Fibroblast of lung (primary cell): ENCODE data around the gene PDE11A. TPM values are rescaled to one million over a fixed set of nuclear protein-coding genes. Genes with fewer than 3 reads are reported as not detected.

Experiments used
- DNase-seq, 2 donors: peaks; one replicate each; pipeline versions ENCODE4 v3.0.0 to v3.0.0-alpha.2; 2010; ENCODE audit warnings: low read depth in 2 of 2
- H2AFZ ChIP-seq: 2 replicates; pipeline ENCODE4 v1.5.1; 2012; ENCODE audit warnings: low read length, control low read depth, inconsistent platforms
- H3K27ac ChIP-seq: 2 replicates; pipeline ENCODE4 v1.5.1; 2011; ENCODE audit warnings: low read length, control low read depth; ENCODE audit not compliant: insufficient read depth
- H3K27me3 ChIP-seq: 2 replicates; pipeline ENCODE4 v1.5.1; 2011; ENCODE audit warnings: mild to moderate bottlenecking, low read length; ENCODE audit not compliant: control insufficient read depth, insufficient read depth
- H3K36me3 ChIP-seq: 2 replicates; pipeline ENCODE4 v1.5.1; 2011; ENCODE audit warnings: low read length; ENCODE audit not compliant: control insufficient read depth, insufficient read depth
- H3K4me1 ChIP-seq: 2 replicates; pipeline ENCODE4 v1.5.1; 2011; ENCODE audit warnings: low read length; ENCODE audit not compliant: control insufficient read depth, insufficient read depth; ENCODE audit errors: extremely low read depth
- H3K4me2 ChIP-seq: 2 replicates; pipeline ENCODE4 v1.5.1; 2011; ENCODE audit warnings: low read length, control low read depth; ENCODE audit not compliant: insufficient read depth; ENCODE audit errors: extremely low read depth
- H3K4me3 ChIP-seq, 4 experiments: fragments of 200-600 bp in 1 of 4; sonication (generic) in 1 of 4; replicated peaks in 1 of 4; 2 replicates each; pipeline ENCODE4 v1.5.1; 2011 to 2016; ENCODE audit warnings: low read length in 4 of 4, low read depth in 3 of 4, mild to moderate bottlenecking in 3 of 4, control low read depth in 2 of 4, inconsistent platforms in 1 of 4, mixed read lengths in 1 of 4; ENCODE audit not compliant: insufficient read depth in 1 of 4; ENCODE audit errors: control extremely low read depth in 1 of 4
- H3K79me2 ChIP-seq: 2 replicates; pipeline ENCODE4 v1.5.1; 2012; ENCODE audit warnings: mild to moderate bottlenecking, low read length, inconsistent platforms; ENCODE audit not compliant: control insufficient read depth, insufficient read depth
- H3K9ac ChIP-seq: 2 replicates; pipeline ENCODE4 v1.5.1; 2011; ENCODE audit warnings: mild to moderate bottlenecking, low read length, control low read depth; ENCODE audit not compliant: insufficient read depth
- H3K9me3 ChIP-seq: 2 replicates; pipeline ENCODE4 v1.5.1; 2012; ENCODE audit warnings: low read depth, low read length; ENCODE audit not compliant: control insufficient read depth, insufficient read depth
- H4K20me1 ChIP-seq: 2 replicates; pipeline ENCODE4 v1.5.1; 2011; ENCODE audit warnings: low read length; ENCODE audit not compliant: control insufficient read depth, insufficient read depth; ENCODE audit errors: extremely low read depth
- CTCF ChIP-seq, 2 donors: IDR thresholded peaks in 1 of 2; conservative IDR thresholded peaks in 1 of 2; 1 replicate in 1 of 2; 2 replicates in 1 of 2; pipeline ENCODE4 v1.5.1; 2011 to 2012; ENCODE audit warnings: low read length in 2 of 2, control low read depth in 1 of 2, inconsistent platforms in 1 of 2, low read depth in 1 of 2, mild to moderate bottlenecking in 1 of 2
- EZH2 ChIP-seq: IDR thresholded peaks from 2 replicates; pipeline ENCODE4 v1.5.1; 2012; ENCODE audit warnings: low read length, control low read depth, mild to moderate bottlenecking; ENCODE audit errors: missing control alignments
- polyA plus RNA-seq, 2 donors: library from polyadenylated mRNA; depleted of rRNA in 1 of 2; stranded (reverse) in 1 of 2; unstranded in 1 of 2; fragments of >200 nt; gene quantifications; 2 replicates each; pipeline ENCODE4 v1.2.1, GENCODE V29; 2011 to 2012; ENCODE audit warnings: missing spikeins in 1 of 2
- total RNA-seq: library from RNA; depleted of rRNA; stranded (reverse); fragments of >200 nt; gene quantifications from 2 replicates; pipeline ENCODE4 v1.2.1, GENCODE V29; 2014

Gene PDE11A
- total and polyA plus RNA-seq, 2 donors (not counting 1 experiment from before 2014, with no cell fraction given) = 0.03 to 0.33 TPM

- H3K4me1 ChIP-seq = no peaks in the 10 kb centered on the region
- no peak overlapping the region for H3K9ac ChIP-seq
- no peak overlapping the region for H3K4me2 ChIP-seq
- TF ChIP-seq EZH2 (no peak), CTCF (conservative IDR thresholded peaks at IDR 0.05 in 1 of 2, IDR thresholded peaks at IDR 0.05 in 1 of 2; ENCODE audit: low read depth in 1 of 2, low read length in 2 of 2) (no peak)
- H3K27me3 ChIP-seq = no peaks in the 10 kb centered on the region
- no peak overlapping the region for H2AFZ ChIP-seq
- no peak overlapping the region for H3K27ac ChIP-seq
- H3K36me3 ChIP-seq = no peaks in the 10 kb centered on the region
- no peaks in the 10 kb centered on the region for H3K9me3 ChIP-seq
- no peak for DNase-seq
- no peaks in the 10 kb centered on the region for H3K79me2 ChIP-seq
- no peak overlapping the region for H3K4me3 ChIP-seq
- H4K20me1 ChIP-seq = no peaks in the 10 kb centered on the region
Measured at GRCh38 chr2:177745531-177745930, 327.0 kb downstream of the PDE11A start.

DNA sequence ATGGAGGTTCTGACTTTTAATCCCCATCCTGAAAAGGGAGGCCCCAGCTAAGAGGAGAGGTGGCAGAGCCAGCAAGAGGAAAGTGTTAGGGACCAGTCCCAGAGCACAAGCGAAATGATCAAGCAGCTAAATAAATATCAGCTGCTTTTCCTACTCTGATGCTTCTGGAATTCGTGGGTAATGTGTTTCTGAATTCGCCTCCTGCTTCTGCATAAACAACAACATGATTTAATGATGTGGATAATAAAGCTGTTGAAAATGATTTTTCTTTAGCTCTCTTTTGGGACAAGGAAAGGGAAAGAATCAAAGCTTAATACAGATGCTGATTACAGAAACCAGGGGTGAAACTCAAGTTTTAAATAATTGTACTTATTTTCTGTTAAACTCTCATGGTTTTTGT, 329.7 kb downstream of the PDE11A start:
- H3K27ac ChIP-seq = no peak overlapping the region
- H3K27me3 ChIP-seq = no peaks in the 10 kb centered on the region
- no peaks in the 10 kb centered on the region for H4K20me1 ChIP-seq
- no peaks in the 10 kb centered on the region for H3K9me3 ChIP-seq
- TF ChIP-seq EZH2 (no peak), CTCF (conservative IDR thresholded peaks at IDR 0.05 in 1 of 2, IDR thresholded peaks at IDR 0.05 in 1 of 2; ENCODE audit: low read depth in 1 of 2, low read length in 2 of 2) (no peak)
- no peak overlapping the region for H3K9ac ChIP-seq
- no peaks in the 10 kb centered on the region for H3K79me2 ChIP-seq
- no peaks in the 10 kb centered on the region for H3K36me3 ChIP-seq
- no peak for DNase-seq
- no peaks in the 10 kb centered on the region for H3K4me1 ChIP-seq
- H3K4me2 ChIP-seq = no peak overlapping the region
- H2AFZ ChIP-seq = no peak overlapping the region
- no peak overlapping the region for H3K4me3 ChIP-seq

GRCh38 chr2:177741866-177742265, 330.7 kb downstream of the PDE11A start:
- TF ChIP-seq CTCF (conservative IDR thresholded peaks at IDR 0.05 in 1 of 2, IDR thresholded peaks at IDR 0.05 in 1 of 2; ENCODE audit: low read depth in 1 of 2, low read length in 2 of 2) (no peak), EZH2 (no peak)

More at GRCh38 chr2:177741866-177742265, 330.7 kb downstream of the PDE11A start:
- no peak overlapping the region for H3K4me3 ChIP-seq
- DNase-seq = no peak
- H3K79me2 ChIP-seq = no peaks in the 10 kb centered on the region
- H3K27ac ChIP-seq = no peak overlapping the region
- no peak overlapping the region for H2AFZ ChIP-seq
- H3K9ac ChIP-seq = no peak overlapping the region
- no peaks in the 10 kb centered on the region for H3K9me3 ChIP-seq
- no peaks in the 10 kb centered on the region for H4K20me1 ChIP-seq
- H3K27me3 ChIP-seq = no peaks in the 10 kb centered on the region
- no peak overlapping the region for H3K4me2 ChIP-seq
- no peaks in the 10 kb centered on the region for H3K36me3 ChIP-seq
- H3K4me1 ChIP-seq = no peaks in the 10 kb centered on the region
